Endothelial cell of umbilical vein (primary cell): Measurements from ENCODE around the gene GRXCR1. TPM values are rescaled to one million over a fixed set of nuclear protein-coding genes. Genes with fewer than 3 reads are reported as not detected.

Experiments
- BruUV-seq: library from RNA; stranded (reverse); fragments of 400-500 nt; replicated peaks from 2 replicates; lab custom pipeline; 2021; lab: Mats Ljungman, UMichigan
- CTCF ChIA-PET: fragments of 300-600, 350-600 bp; sonication (Branson Sonifier 250); formaldehyde crosslinking; loops from one replicate; lab custom pipeline; 2021; ENCODE audit warnings: antibody characterized with exemption, inconsistent platforms; lab: Charles Lee
- POLR2A ChIA-PET: fragments of 300-600, 350-600 bp; sonication (Branson Sonifier 250); formaldehyde crosslinking; loops from one replicate; lab custom pipeline; 2021; ENCODE audit warnings: antibody characterized with exemption, inconsistent platforms; lab: Charles Lee
- DNase-seq: peaks from one replicate; pipeline ENCODE4 v3.0.0-alpha.2; 2011; ENCODE audit warnings: low read depth, low spot score
- FAIRE-seq: peaks from 2 replicates; lab custom pipeline; 2011; peaks lifted over from hg19 to GRCh38; lab: Jason Lieb, UNC
- H2AFZ ChIP-seq: 2 replicates; pipeline ENCODE4 v1.6.0; 2012; ENCODE audit warnings: low read depth, low read length, control low read depth, inconsistent platforms
- H3K27ac ChIP-seq: 2 replicates; pipeline ENCODE4 v1.5.1; 2011; ENCODE audit warnings: low read depth, mild to moderate bottlenecking, control low read depth, low read length, moderate library complexity; ENCODE audit not compliant: insufficient read depth
- H3K27me3 ChIP-seq, 2 experiments: 2 replicates each; pipeline versions ENCODE4 v1.6.0 to v1.6.1; 2011; ENCODE audit warnings: low read length in 2 of 2, mixed read lengths in 1 of 2; ENCODE audit not compliant: control insufficient read depth in 2 of 2, insufficient read depth in 2 of 2
- H3K36me3 ChIP-seq, 2 experiments: 2 replicates in 1 of 2; 3 replicates in 1 of 2; pipeline ENCODE4 v1.5.1; 2011; ENCODE audit warnings: low read length in 2 of 2, mild to moderate bottlenecking in 1 of 2, moderate library complexity in 1 of 2; ENCODE audit not compliant: control insufficient read depth in 2 of 2, insufficient read depth in 2 of 2; ENCODE audit errors: extremely low read depth in 1 of 2
- H3K4me1 ChIP-seq: 3 replicates; pipeline ENCODE4 v1.5.1; 2011; ENCODE audit warnings: mild to moderate bottlenecking, low read length; ENCODE audit not compliant: control insufficient read depth, insufficient read depth; ENCODE audit errors: extremely low read depth
- H3K4me2 ChIP-seq: 2 replicates; pipeline ENCODE4 v1.6.1; 2011; ENCODE audit warnings: low read length, control low read depth, mixed read lengths; ENCODE audit not compliant: insufficient read depth
- H3K4me3 ChIP-seq, 3 experiments: fragments of 200-600 bp in 1 of 3; sonication (generic), shearing (Covaris generic) in 1 of 3; replicated peaks in 1 of 3; 2 replicates each; pipeline ENCODE4 v1.5.1; 2011 to 2016; ENCODE audit warnings: control low read depth in 3 of 3, low read length in 3 of 3, mild to moderate bottlenecking in 2 of 3, inconsistent platforms in 1 of 3, low read depth in 1 of 3, moderate library complexity in 1 of 3; ENCODE audit not compliant: insufficient read depth in 1 of 3
- H3K79me2 ChIP-seq: 2 replicates; pipeline ENCODE4 v1.6.0; 2012; ENCODE audit warnings: low read length, inconsistent platforms; ENCODE audit not compliant: control insufficient read depth, insufficient read depth
- H3K9ac ChIP-seq: replicated peaks from 2 replicates; pipeline ENCODE3; 2011; ENCODE audit warnings: low read length, control low read depth; ENCODE audit not compliant: insufficient read depth; ENCODE audit errors: extremely low read depth
- H3K9me1 ChIP-seq: replicated peaks from 3 replicates; pipeline ENCODE4 v1.6.0; 2011; ENCODE audit warnings: mild to moderate bottlenecking, low read length; ENCODE audit not compliant: control insufficient read depth, insufficient read depth; ENCODE audit errors: extremely low read depth
- H3K9me3 ChIP-seq: replicated peaks from 2 replicates; pipeline ENCODE4 v1.5.1; 2012; ENCODE audit warnings: low read length, inconsistent platforms; ENCODE audit not compliant: control insufficient read depth, insufficient read depth
- H4K20me1 ChIP-seq: replicated peaks from 2 replicates; pipeline ENCODE3; 2011; ENCODE audit warnings: mild to moderate bottlenecking, low read length; ENCODE audit not compliant: control insufficient read depth, insufficient read depth; ENCODE audit errors: extremely low read depth
- EZH2 ChIP-seq: IDR thresholded peaks from 2 replicates; pipeline ENCODE4 v1.6.1; 2012; ENCODE audit warnings: borderline replicate concordance, low read depth, mild to moderate bottlenecking, moderate library complexity, low read length, inconsistent platforms; ENCODE audit not compliant: severe bottlenecking
- FOS ChIP-seq: IDR thresholded peaks from 2 replicates; pipeline ENCODE4 v1.6.1; 2011; ENCODE audit warnings: mild to moderate bottlenecking, low read length, moderate library complexity, borderline replicate concordance; ENCODE audit not compliant: insufficient read depth
- GATA2 ChIP-seq: IDR thresholded peaks from 2 replicates; pipeline ENCODE4 v1.7.0; 2011; ENCODE audit warnings: low read depth, mild to moderate bottlenecking, moderate library complexity, mixed read lengths, low read length; ENCODE audit not compliant: insufficient read length, insufficient read depth
- JUN ChIP-seq: IDR thresholded peaks from 2 replicates; pipeline ENCODE4 v1.6.1; 2011; ENCODE audit warnings: borderline replicate concordance, low read depth; ENCODE audit not compliant: insufficient read length, insufficient read depth
- MYC ChIP-seq: IDR thresholded peaks from one replicate; pipeline ENCODE4 v1.6.1; 2011; ENCODE audit warnings: mild to moderate bottlenecking, low read depth, low read length
- POLR2A ChIP-seq: IDR thresholded peaks from 2 replicates; pipeline ENCODE4 v1.6.1; 2012; ENCODE audit warnings: low read depth, mild to moderate bottlenecking, control low read depth, low read length
- POLR2AphosphoS5 ChIP-seq: IDR thresholded peaks from 2 replicates; pipeline ENCODE4 v1.6.1; 2012; ENCODE audit warnings: low read depth, mild to moderate bottlenecking, control low read depth, low read length, moderate library complexity; ENCODE audit not compliant: insufficient read depth
- dilution Hi-C: fragments of 300-500 bp; cut with MboI; formaldehyde crosslinking; loops from one replicate; pipeline ENCODE4 v1.15.0; 2019; ENCODE audit warnings: low sequenced_read_pairs; ENCODE audit not compliant: extremely low pct_ligation_motif_present
- intact Hi-C: fragments of 100-400 bp; cut with micrococcal nuclease; formaldehyde crosslinking; loops from one replicate; pipeline ENCODE4 v1.10.0; 2022
- polyA plus RNA-seq, 4 experiments: library from polyadenylated mRNA; depleted of rRNA in 3 of 4; stranded (reverse) in 3 of 4; unstranded in 1 of 4; fragments of >200 nt; gene quantifications; 2 replicates each; pipeline versions ENCODE4 v1.2.1 to v1.2.3, GENCODE V29; 2011 to 2012; ENCODE audit warnings: missing spikeins in 1 of 4
- total RNA-seq: library from RNA; stranded (reverse); gene quantifications from 2 replicates; pipeline ENCODE4 v1.2.3, GENCODE V29; 2021
- TF ChIP-seq, protein P1 (sequence below): IDR thresholded peaks from 2 replicates; pipeline ENCODE4 v1.6.1; 2011; ENCODE audit not compliant: insufficient read depth, insufficient read length
- TF ChIP-seq, protein P2 (sequence below), 2 donors: IDR thresholded peaks; 1 replicate in 1 of 2; 2 replicates in 1 of 2; pipeline ENCODE4 v1.5.1; 2011; ENCODE audit warnings: low read length in 2 of 2, mild to moderate bottlenecking in 2 of 2, moderate library complexity in 2 of 2, control low read depth in 1 of 2, inconsistent platforms in 1 of 2, low read depth in 1 of 2; ENCODE audit not compliant: insufficient read depth in 1 of 2; ENCODE audit errors: extremely low read depth in 1 of 2

The GRXCR1 gene
- total and polyA plus RNA-seq, 2 donors (not counting 3 experiments of a cell fraction or from before 2014, with no cell fraction given): not detected

DNA sequence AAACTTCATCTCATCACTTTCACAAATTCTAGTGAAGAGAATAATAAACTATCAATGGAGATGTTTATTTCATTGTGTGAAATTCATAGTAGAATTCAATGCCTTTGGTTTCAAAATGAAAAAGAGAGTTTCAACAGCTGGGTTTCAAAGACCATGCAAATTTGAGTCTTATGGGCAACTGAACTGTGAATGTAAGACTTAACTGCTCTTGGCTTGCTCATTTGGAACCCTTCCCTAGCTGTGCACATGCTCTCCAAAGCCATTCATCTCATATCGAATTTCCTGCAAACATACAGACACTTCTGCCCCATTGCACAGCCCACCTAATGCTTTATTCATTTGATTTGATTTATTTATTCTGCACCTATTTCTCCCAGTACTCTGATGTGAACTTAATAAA lies 154.5 kb downstream of the GRXCR1 start:
- no TSS peak for BruUV-seq
- TF ChIP-seq EZH2 (no peak), FOS (no peak), MYC (no peak), GATA2 (no peak), POLR2AphosphoS5 (no peak), POLR2A (no peak), JUN (no peak)
- TF ChIP-seq, protein P1, sequence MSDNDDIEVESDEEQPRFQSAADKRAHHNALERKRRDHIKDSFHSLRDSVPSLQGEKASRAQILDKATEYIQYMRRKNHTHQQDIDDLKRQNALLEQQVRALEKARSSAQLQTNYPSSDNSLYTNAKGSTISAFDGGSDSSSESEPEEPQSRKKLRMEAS: no peak
- TF ChIP-seq, protein P2, sequence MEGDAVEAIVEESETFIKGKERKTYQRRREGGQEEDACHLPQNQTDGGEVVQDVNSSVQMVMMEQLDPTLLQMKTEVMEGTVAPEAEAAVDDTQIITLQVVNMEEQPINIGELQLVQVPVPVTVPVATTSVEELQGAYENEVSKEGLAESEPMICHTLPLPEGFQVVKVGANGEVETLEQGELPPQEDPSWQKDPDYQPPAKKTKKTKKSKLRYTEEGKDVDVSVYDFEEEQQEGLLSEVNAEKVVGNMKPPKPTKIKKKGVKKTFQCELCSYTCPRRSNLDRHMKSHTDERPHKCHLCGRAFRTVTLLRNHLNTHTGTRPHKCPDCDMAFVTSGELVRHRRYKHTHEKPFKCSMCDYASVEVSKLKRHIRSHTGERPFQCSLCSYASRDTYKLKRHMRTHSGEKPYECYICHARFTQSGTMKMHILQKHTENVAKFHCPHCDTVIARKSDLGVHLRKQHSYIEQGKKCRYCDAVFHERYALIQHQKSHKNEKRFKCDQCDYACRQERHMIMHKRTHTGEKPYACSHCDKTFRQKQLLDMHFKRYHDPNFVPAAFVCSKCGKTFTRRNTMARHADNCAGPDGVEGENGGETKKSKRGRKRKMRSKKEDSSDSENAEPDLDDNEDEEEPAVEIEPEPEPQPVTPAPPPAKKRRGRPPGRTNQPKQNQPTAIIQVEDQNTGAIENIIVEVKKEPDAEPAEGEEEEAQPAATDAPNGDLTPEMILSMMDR (IDR thresholded peaks at IDR 0.05; ENCODE audit: extremely low read depth in 1 of 2, insufficient read depth in 1 of 2, low read depth in 1 of 2, low read length in 2 of 2): no peak
- dilution Hi-C loops: no loop called here

More for the DNA sequence above, 154.5 kb downstream of the GRXCR1 start:
- no peaks in the 10 kb centered on the region for H4K20me1 ChIP-seq
- no peaks in the 10 kb centered on the region for H3K36me3 ChIP-seq
- POLR2A ChIA-PET: no interaction called here
- H2AFZ ChIP-seq: no peak overlapping the region
- H3K9me1 ChIP-seq: no peaks in the 10 kb centered on the region
- H3K4me3 ChIP-seq: no peak overlapping the region
- H3K79me2 ChIP-seq: no peaks in the 10 kb centered on the region
- no peaks in the 10 kb centered on the region for H3K9me3 ChIP-seq
- H3K4me1 ChIP-seq: no peaks in the 10 kb centered on the region
- H3K4me2 ChIP-seq: no peak overlapping the region
- no peak overlapping the region for H3K9ac ChIP-seq
- no peaks in the 10 kb centered on the region for H3K27me3 ChIP-seq
- intact Hi-C loops: no loop called here
- DNase-seq (no peak), FAIRE-seq (no peak)
- CTCF ChIA-PET: no interaction called here
- H3K27ac ChIP-seq: no peak overlapping the region
